Skin epidermis (tissue), 12 donors: Measurements from ENCODE around the gene CD46.

Experiments
- H3K27ac ChIP-seq, 21 experiments: fragments of 200-600 bp; sonication (generic) in 11 of 21; one replicate each; pipeline ENCODE4 v1.5.0; 2020; ENCODE audit warnings: mild to moderate bottlenecking in 3 of 21, inconsistent platforms in 2 of 21, moderate library complexity in 2 of 21
- H3K4me3 ChIP-seq, 7 experiments: fragments of 200-600 bp; sonication (generic) in 2 of 7; one replicate each; pipeline ENCODE4 v1.5.0; 2020; ENCODE audit warnings: inconsistent platforms in 2 of 7, mild to moderate bottlenecking in 2 of 7, moderate library complexity in 1 of 7

Gene CD46

DNA sequence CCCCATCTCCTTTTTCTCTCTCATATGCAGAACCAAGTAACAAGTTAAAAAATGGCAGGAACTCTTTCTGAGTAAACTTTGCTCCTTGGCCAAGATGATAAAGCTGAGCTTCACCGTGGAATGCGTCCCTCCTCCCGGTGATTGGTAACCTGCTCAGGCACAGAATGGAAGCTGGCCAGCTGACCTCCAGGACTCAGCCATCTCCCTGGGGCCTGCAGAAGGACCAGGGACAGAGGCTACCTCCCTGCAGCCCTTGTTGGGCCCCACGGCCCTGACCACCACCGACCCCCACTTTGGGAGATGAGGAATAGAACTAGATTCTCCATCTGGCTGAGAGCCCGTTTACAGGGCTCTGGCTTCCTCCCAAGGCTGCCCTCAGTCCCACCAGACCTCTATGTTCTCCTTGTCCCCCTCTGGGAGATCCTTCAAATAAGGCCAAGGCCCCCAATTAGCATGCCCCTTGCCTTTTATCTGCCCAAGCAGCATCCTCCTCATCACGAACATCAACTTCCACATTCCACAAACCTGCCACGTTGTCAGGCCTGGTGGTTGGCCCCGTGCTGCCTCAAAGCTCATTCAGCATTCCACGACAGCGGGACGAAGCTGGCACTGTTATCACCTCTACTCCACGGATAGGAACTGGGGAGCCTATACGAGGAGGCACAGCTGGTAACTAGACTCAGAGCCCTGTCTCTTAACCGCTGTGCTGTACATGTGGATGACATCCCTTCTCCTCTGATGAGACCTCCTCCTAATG, 84.9 kb downstream of the CD46 start:
- H3K27ac ChIP-seq = peak overlapping the region in 4 of 21 experiments; percentile 10 to 41 (median 26)
- H3K4me3 ChIP-seq = no peak overlapping the region

DNA sequence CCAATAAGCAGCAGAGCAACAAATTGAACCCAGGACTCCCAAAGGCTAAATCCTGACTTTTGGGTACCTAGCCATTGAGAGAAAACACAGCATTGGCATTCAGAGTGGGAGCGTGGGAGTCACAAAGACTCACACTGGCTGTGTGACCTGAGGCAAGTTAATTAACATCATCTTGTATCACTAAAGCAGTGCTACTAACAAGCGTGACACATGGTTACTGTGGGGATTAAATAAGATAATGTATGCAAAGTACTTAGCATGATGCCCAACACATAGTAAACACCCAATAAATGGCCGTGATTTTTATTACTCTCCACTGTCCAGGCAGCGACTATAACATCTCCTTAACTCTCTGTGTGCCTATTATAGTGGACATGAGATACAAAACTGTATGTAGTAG, 85.8 kb downstream of the CD46 start:
- no peak overlapping the region for H3K4me3 ChIP-seq
- H3K27ac ChIP-seq = peak overlapping the region in 7 of 21 experiments; percentile 30 to 76 (median 60)

DNA sequence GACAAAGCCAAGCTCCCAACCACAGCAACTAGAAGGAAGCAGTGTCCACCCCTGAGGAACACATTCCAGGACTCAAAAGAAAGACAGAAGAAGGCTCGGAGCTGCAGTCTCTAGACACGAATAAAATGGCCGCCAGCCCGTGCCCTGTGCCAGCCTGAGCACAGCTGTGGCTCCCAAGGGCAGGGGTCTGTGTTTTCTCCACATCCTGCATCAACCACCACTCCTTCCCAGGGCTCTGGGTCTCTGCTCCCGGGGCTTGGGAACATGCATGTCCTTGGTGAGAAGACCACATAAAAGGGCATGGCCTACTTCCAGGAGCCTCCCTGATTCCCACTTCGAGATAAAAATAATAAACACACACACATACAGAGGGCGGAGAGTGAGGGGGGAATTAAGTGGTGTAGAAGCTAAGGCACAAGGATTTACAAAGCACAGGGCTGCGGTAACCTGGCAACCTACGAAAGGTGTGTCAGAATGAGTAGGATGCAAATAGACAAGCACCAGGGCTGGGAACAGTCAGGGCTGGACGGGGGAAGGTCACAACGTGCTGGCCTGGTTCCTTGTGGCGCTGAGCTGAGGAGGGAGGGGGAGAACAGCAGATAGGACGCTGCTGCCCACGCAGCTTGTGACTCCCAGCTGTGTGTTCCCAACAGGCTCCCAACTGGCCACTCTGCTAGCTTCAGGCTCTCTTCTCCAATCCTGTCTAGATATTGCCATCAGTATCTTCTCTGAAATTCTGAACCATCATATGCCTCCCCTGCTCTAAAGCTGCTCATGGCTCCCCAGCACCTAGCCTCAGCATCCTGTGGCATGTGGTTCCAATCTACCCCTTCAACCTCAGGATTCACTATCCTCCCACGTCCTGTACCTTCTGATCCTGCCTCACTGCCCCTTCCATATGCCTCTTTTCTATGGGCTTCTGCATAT, 86.6 kb downstream of the CD46 start:
- H3K27ac ChIP-seq = peak overlapping the region in 12 of 21 experiments; percentile 5 to 76 (median 35)
- H3K4me3 ChIP-seq = no peak overlapping the region

DNA sequence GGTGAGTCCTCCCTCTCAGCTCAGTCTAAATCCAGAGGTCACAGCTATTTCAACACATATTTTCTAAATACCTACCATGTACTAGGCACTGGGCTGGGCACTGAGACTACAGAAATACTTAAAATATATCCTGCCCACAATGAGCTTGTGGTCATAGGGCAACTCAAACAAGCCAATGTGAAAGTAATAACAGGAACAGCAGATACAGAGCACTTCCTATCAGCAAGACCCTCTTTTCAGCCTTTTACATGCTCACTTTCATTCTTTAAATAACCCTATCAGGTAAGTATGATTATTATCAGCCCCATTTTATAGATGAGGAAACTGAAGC, 87.2 kb downstream of the CD46 start:
- Histone ChIP-seq H3K27ac (peak overlapping the region in 8 of 21 experiments; percentile 5 to 63 (median 22)), H3K4me3 (no peak overlapping the region)

DNA sequence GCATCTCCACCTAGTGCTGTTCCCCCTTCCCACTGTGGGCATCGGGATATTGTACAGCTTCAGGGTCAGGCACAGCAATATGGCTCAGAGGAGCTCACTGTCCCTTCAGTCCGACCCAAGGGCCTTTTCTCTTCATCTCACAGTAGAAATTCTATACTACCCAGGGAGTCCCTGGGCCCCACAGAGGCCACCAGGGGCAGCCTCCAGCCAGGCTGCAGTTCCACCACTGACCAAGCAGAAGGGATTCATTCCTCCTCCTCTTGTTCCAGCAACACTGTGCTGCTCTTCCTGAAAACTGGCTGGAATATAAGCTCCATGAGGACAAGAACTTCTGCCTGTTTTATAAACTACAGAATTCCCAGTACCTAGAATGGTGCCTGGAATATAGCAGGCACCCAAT, 88.5 kb downstream of the CD46 start:
- Histone ChIP-seq H3K27ac (no peak overlapping the region), H3K4me3 (no peak overlapping the region)

DNA sequence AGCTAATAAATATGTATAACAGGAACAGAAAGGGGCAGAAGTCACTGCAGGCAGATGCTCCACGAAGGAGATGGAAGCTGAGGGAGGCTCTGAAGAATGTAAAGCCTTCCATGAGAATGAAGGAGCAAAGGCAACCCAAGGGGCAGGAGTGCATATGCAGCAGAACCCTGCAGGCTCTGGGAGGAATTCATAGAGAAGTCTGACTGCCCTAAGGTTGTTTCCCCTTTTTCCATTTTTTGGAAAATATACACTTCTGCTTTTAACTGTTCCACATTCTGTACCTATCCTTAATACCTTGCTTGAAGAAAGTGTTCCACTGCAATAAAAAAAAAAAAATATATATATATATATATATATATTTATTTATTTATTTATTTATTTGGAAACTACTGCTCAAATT, 89.4 kb downstream of the CD46 start:
- Histone ChIP-seq H3K4me3 (no peak overlapping the region), H3K27ac (peak overlapping the region in 2 of 21 experiments; percentile 34 to 39)

DNA sequence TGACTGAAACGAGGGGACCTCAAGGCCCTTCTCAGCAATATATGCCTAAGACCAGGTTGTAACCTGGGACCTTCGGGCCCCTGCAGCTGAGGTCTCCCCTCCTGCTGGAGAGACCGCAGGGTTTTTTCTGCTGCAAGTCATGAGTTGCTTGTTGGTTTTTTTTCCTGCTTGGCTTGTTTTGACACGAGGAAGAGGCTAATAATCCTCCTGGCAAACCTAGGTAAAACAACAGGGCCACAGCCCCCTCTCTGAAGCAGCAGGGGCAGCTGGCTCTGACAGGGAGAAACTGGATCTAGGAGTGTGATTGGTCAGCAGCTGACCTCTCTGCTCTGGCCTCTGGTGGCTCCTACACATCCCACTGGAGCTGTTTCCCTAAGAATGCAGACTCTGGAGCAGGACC, 90.0 kb downstream of the CD46 start:
- Histone ChIP-seq H3K4me3 (no peak overlapping the region), H3K27ac (peak overlapping the region in 4 of 21 experiments; percentile 11 to 39 (median 23))

DNA sequence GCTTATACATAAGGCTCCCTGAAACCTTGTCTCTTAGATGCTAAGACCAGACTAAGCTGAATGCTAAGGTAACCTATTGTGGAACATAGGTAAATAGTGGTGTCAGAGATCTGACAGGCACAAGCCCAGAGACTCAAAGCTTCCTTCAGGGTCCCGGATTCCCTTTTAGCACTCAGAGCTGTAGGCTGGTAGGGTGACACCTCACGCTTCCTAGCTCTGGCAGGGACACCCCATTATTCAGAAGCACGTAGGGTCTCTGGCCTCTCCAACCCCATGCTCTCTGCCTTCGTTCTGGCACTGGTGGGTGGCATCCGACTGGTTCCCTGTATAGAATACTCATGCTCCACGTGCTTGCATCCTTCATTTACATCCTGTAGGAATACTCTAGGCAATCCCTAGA, 90.7 kb downstream of the CD46 start:
- Histone ChIP-seq H3K27ac (peak overlapping the region in 1 of 21 experiments; percentile 11), H3K4me3 (no peak overlapping the region)

DNA sequence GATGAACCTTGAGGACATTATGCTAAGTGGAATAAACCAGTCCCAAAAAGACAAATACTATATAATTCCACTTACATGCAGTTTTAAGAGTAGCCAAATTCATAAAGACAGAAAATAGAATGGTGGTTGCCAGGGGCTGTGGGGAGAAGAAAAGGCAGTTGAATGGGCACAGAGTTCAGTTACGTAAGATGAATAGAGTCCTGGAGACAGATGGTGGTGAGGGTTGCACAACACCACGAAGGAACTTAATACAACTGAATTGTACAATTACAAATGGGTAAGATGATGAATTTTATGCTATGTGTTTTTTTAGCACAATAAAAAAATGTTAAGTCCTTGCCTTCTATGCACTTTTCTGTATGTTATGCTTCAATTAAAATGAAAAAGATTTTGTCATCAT, 92.5 kb downstream of the CD46 start:
- H3K27ac ChIP-seq = no peak overlapping the region
- no peak overlapping the region for H3K4me3 ChIP-seq
